Stimulated activated CD8-positive, alpha-beta memory T cell treated with anti-CD3 and anti-CD28 coated beads, Interleukin-2, amount 100 ng/mL, for 1 hour (primary cell): ENCODE results near the gene RAB11A.

Experiments used
- DNase-seq, 2 donors: peaks; one replicate each; pipeline ENCODE4 v3.0.0-alpha.2; 2020; ENCODE audit warnings: low read depth in 2 of 2

RAB11A gene

GRCh38 chr15:65869126-65869953, at the start of gene RAB11A:
Gene RAB11A (plus strand): TSS chr15:65869491. CDS start chr15:65869586, 95 bp downstream.
- DNase-seq, result peak; percentile 84 to 91

DNA sequence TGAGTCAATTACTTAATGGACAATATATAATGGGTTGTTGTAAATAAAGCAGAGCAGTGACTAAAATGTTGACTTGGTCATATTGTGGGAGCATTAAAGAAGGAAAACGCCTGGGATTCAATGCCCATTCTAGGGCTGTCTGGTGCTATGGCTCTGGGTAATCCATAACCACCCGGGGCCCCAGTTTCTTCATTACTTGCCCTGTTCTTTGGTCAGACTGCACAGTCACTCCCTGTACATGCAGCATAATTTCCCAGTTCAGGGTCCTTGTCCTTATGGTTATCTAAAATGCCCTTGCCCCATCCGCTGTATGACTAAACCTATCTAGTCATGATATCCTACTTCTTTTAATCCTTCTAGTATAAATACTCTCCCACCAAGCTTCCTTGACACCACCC, 49.7 kb upstream of the RAB11A start:
- DNase-seq, result no peak

GRCh38 chr15:65821070-65821469, 48.2 kb upstream of the RAB11A start:
- no peak for DNase-seq

- DNase-seq, result no peak
Observed at GRCh38 chr15:65822316-65822715, 47.0 kb upstream of the RAB11A start.

DNA sequence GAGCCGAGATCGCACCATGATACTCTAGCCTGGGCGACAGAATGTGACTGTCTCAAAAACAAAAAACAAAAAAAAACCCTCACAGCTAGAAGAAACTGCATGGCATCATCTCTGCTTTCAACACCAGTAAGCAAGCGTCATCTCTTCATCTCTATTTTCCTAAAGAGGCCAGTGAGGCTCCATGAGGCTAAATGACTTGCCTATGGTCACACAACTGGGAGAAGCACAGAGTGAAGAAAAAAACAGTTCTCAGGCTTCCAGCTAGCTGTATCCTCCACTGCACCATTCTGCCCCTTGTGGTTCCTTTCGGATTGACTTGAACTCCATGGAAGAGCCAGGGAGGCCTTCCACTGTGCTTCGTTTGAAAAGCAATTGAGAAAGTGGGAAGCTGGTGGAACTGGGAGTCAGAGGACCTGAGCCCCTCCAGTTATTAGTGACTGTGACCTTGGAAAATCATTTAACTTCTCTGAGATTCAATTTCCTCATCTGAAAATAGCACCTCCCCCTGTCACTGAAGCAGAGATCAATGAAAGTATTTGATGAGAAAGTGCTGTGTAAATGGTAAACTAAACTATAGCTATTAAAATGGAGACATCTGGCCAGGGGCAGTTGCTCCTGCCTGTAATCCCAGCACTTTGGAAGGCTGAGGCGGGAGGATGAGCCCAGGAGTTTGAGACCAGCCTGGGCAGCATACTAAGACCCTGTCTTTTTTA, 45.1 kb upstream of the RAB11A start:
- no peak for DNase-seq

- no peak for DNase-seq
Observed at GRCh38 chr15:65824941-65825544, 44.2 kb upstream of the RAB11A start.

GRCh38 chr15:65827065-65827464, 42.2 kb upstream of the RAB11A start:
- DNase-seq, result no peak

DNA sequence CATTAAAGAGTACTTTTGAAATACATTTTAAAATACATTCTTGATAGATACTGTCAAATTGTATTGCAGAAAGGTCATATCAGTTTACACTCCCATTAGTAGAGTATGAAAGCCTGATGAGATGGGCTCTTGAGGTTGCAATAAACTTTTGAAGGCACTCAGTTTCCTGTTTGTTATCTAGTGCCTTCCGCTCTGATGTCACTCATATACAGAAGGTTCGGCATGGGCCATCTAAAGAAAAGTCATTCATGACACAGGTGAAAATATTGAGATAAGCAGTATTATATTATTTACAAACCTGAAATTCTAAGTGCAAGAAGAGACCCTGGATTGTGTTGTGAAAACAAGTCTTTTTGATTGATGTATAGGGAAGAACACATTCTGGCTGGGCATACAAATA, 40.7 kb upstream of the RAB11A start:
- no peak for DNase-seq

- no peak for DNase-seq
Observed at GRCh38 chr15:65829130-65829764, 40.0 kb upstream of the RAB11A start.

- DNase-seq, result peak; percentile 21 to 22
Observed at GRCh38 chr15:65832549-65833364, 36.5 kb upstream of the RAB11A start.

- no peak for DNase-seq
Observed at GRCh38 chr15:65833501-65834205, 35.6 kb upstream of the RAB11A start.

DNA sequence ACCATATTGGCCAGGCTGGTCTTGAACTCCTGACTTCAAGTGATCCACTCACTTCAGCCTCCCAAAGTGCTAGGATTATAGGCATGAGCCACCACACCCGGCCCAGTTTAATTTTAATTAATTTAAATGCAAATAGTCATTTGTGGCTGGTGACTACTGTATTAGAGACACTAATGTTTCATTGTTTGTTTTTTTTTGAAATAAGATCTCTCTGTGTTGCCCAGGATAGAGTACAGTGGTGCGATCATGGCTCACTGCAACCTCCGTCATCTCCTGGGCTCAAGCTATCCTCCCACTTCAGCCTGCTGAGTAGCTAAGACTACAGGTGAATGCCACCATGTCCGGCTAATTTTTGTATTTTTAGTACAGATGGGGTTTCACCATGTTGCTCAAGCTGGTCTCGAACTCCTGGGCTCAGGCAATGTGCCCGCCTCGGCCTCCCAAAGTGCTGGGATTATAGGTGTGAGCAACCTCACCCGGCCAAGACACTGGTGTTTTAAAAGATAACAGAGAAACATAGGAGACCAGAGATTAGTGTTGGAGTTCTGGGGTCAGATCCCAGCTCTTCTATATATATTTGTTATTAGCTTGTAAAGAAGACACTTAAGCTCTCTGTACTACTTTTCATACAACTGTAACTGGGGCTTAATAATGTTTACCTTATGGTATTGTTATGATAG, 34.5 kb upstream of the RAB11A start:
- no peak for DNase-seq

- no peak for DNase-seq
Observed at GRCh38 chr15:65835447-65835846, 33.8 kb upstream of the RAB11A start.

- DNase-seq, result no peak
Observed at GRCh38 chr15:65836665-65837064, 32.6 kb upstream of the RAB11A start.

- no peak for DNase-seq
Observed at GRCh38 chr15:65837301-65838294, 31.7 kb upstream of the RAB11A start.

DNA sequence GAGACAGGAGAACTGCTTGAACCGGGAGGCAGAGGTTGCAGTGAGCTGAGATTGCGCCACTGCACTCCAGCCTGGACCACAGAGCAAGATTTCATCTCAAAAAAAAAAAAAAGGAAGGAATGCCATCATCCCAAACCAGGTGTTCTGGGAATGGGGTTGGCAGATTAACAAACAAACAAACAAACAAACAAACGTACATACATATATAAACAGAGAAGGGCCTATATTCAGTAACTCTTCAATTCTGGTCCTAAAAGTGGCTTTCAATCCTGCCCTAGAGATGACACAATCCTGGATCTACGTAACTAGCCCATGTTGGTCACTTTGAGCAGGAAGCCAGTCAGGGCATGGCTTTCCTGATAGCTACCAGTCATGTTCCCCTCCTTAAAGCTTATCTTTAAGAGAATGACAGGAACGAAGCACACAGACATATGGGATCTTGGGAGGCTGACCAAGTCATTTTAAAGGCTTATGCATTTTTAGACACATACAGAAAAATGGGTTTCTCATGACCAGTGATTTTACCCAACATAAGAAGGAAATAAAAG, 29.9 kb upstream of the RAB11A start:
- DNase-seq, result no peak

- DNase-seq, result no peak
Observed at GRCh38 chr15:65839985-65840384, 29.3 kb upstream of the RAB11A start.

DNA sequence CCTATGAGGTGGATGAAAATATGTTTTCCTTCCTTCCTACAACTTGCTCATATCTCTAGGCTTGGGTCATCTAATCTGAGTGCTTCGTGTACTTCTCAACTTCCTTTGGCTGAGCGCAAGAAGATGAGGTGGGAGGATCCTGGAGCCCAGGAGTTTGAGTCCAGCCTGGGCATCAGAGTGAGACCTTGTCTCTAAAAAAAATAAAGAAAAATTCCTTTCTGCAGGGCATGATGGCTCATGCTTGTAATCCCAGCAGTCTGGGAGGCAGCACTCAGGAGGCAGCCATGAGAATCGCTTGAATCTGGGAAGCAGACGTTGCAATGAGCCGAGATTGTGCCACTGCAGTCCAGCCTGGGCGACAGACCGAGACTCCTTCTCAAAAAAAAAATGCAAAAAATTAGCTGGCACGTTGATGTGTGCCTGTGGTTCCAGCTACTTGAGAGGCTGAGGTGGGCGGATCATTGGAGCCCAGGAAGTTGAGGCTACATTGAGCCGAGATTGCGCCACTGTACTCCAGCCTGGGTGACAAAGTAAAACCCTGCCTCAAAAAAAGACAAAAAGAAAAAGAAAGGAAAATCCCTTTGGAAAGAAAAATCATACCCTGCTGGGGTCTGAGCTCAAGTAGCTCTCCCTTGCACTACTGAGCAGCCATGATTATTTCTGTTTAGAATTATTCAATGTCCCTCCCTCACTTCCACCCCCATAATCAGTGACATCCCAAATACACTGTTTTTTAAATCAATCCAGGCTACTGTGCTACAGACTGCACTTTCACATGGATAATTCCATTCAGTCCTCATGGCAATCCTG, 28.0 kb upstream of the RAB11A start:
- no peak for DNase-seq
